Measurements from ENCODE around the gene UPK3BL2.
"Not testable (repeated sequence)": the region's sequence is repeated elsewhere in the genome, so short reads cannot be mapped to it uniquely, and the experiment has no call there.

Gene UPK3BL2, protein sequence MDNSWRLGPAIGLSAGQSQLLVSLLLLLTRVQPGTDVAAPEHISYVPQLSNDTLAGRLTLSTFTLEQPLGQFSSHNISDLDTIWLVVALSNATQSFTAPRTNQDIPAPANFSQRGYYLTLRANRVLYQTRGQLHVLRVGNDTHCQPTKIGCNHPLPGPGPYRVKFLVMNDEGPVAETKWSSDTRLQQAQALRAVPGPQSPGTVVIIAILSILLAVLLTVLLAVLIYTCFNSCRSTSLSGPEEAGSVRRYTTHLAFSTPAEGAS

DNA sequence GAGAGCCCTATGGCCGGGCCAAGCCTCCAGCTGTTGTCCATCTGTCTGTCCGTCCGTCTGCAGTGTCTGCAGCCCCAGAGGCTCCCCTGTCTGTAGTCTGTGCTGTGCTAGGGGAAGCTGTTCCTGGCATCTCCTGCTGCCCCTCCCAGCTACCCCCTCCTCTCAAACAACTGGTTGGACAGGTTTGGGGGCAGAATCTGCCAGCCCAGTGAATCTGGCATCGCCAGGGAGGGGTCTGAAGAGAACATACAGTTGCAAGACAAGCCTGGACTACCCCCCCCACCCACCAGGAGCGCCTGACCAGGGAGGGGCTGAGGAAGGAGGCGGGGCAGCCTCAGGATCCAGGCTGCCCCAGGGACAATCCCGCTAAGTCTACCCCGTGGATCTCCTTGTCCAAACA, at the start of gene UPK3BL2:
TSS of gene UPK3BL2 (minus strand) at position 101 of the 400 bp plus-strand sequence. CDS start at position 41, 60 bp downstream.
- in situ Hi-C loops (cut with MboI; ENCODE audit: low sequenced_read_pairs): not testable (repeated sequence)

DNA sequence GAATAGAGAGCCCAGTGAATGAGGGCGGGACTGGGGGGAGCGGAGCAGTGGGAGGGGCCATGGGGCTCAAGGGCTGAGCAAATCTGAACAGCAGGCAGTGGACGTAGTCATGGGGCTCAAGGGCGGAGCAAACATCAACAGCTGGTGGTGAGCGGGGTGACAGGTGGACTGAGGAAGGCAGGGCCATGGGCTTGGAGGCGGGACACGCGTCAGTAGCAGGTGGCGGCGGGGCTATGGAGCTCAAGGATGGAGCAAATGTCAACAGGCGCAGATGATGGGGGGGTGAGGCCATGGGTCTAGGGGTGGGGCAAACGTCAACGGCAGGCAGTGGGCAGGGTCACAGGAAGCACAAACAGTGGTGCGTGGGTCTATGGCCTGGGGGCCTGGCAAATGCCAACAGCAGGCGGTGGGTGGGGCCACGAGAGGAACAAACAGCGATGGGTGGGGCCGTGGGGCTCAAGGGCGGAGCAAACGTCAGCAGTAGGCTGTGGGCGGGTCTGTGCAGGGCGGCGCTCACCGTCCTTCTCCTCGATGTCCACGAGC, 49.1 kb upstream of the UPK3BL2 start:
- in situ Hi-C loops (cut with MboI; ENCODE audit: low sequenced_read_pairs): not testable (repeated sequence)

DNA sequence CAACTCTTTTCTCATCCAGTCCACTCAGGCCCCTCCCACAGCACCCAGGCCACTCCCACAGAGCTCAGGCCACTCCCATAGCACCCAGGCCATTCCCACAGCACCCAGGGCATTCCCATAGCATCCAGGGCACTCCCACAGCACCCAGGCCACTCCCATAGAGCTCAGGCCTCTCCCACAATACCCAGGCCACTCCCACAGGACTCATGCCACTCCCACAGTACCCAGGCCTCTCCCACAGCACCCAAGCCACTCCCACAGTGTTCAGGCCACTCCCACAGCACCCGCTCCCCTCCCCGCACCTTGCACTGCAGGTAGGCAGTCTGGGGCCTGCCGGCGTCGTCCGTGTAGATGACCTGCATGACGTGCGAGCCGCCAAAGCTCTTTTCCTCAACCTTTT, 46.4 kb upstream of the UPK3BL2 start:
- in situ Hi-C loops (cut with MboI; ENCODE audit: low sequenced_read_pairs): not testable (repeated sequence)

DNA sequence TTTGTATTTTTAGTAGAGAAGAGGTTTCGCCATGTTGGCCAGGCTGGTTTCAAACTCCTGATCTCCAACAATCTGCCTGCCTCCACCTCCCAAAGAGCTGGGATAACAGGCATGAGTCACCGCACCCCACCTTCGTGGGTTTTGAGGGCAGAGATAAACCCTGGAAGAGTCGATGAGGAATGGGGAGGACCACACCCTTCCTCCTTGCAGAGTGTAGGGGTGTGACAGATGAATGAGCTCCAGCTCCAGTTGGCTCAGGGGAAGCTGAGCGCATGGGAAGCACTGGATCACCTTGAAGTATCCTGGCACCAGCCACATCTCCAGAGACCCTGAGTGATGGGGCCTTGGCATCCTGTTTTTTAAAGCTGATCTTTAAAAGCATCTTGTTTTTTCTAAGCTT, 40.0 kb upstream of the UPK3BL2 start:
- in situ Hi-C loops (cut with MboI; ENCODE audit: low sequenced_read_pairs): not testable (repeated sequence)

DNA sequence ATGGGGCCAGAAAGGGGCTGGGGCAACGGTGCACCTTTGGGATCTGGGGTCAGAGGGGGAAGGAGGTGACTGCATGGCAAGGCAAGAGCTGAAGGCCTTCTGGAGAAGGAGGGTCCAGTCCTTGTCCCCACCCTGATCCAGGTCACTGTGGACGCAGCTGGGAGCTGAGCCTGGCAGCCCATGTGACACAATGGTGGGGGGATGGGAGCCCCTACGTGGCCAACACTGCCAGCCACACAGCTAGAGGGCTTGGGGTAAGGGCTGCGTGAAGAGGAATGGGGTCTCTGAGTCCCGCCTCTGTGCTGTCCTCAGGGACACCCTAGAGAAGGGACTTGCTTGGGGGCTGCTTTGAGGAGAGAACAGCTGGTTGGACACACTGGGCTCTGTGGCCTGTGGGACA, 38.2 kb upstream of the UPK3BL2 start:
- in situ Hi-C loops (cut with MboI; ENCODE audit: low sequenced_read_pairs): not testable (repeated sequence)

DNA sequence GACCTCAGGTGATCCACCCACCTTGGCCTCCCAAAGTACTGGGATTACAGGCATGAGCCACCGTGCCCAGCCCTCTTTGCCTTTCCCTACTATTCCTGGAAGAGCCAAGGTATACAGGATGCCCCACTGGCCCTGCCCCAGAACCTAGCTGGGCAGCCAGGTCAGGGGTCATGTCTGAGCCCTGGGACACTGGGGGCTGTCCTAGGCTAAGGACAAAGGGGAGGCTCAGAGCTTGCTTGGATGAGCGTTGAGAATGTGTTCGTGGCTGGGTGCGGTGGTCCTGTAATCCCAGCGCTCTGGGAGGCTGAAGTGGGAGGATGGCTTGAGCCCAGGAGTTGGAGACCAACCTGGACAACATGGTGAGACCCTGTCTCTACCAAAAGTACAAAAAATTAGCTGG, 35.0 kb upstream of the UPK3BL2 start:
- in situ Hi-C loops (cut with MboI; ENCODE audit: low sequenced_read_pairs): not testable (repeated sequence)

DNA sequence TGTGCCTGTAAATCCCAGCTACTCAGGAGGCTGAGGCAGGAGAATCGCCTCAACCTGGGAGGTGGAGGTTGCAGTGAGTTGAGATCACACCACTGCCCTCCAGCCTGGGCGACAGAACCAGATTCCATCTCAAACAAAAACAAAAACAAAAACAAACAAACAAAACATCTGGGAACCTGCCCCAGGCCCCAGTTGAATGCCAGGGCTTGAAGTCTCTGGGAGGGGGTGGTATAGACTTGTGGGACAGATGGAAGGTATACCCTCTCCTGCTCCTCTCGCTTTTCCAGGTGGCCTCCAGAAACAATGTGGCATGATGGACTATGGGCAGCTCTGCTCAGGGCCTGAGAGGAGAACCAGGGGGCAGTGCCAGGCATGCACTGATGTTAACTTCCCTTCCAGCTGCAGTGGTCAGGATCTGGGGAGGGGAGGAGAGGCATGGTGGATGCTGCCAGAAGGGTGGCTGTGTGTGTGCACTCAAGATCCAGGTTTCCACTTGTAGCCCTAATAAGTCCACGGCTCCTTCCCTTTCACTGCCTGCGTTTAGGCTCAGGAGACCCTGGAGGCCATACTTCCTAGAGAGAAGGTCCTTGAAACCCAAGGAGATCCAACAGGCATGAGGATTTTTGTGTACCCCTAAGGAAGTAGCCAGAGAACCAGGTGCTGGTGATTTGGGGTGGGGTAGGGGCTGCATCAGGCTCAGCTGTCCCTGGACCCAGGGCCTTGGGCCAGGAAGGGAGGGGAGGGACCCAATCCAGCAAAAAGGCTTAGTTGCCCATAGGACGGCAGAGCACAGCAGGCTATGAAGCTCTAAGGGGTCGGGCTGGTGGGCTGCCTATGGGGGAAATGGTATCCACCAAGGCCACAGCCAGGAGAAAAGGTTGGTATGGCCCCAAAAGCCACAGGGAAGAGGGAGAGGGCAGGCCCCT, 34.1 kb upstream of the UPK3BL2 start:
- in situ Hi-C loops (cut with MboI; ENCODE audit: low sequenced_read_pairs): not testable (repeated sequence)

DNA sequence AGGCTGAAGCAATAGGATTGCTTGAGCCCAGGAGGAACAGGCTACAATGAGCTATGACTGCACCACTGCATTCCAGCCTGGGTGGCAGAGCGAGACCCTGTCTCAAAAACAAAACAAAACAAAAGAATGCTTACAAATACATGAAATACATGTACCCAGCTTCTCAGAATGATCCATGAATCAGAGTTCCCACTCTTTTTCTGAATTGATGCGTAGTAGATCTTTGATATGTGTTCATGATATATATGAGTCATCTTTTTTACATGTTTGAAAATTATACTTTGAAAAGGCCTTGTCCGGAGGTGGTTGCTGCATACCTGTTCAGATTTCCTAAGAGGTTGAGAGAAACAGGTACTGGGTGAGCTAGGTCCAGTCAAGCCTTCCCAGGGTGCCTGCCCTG, 32.9 kb upstream of the UPK3BL2 start:
- in situ Hi-C loops (cut with MboI; ENCODE audit: low sequenced_read_pairs): not testable (repeated sequence)

DNA sequence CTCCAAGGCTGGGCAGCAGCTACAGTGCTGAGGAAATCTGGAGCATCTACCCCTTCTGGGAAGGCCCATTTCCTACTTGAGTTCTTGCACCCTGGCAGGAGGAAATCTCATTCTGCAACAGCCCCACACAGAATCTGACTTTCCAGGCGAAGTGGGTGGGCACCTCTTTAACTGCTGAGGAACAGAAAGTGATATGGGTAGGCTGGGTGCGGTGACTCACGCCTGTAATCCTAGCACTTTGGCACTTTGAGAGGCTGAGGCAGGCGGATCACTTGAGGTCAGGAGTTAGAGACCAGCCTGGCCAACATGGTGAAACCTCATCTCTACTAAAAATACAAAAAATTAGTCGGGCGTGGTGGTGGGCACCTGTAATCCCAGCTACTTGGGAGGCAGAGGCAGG, 31.1 kb upstream of the UPK3BL2 start:
- in situ Hi-C loops (cut with MboI; ENCODE audit: low sequenced_read_pairs): not testable (repeated sequence)

DNA sequence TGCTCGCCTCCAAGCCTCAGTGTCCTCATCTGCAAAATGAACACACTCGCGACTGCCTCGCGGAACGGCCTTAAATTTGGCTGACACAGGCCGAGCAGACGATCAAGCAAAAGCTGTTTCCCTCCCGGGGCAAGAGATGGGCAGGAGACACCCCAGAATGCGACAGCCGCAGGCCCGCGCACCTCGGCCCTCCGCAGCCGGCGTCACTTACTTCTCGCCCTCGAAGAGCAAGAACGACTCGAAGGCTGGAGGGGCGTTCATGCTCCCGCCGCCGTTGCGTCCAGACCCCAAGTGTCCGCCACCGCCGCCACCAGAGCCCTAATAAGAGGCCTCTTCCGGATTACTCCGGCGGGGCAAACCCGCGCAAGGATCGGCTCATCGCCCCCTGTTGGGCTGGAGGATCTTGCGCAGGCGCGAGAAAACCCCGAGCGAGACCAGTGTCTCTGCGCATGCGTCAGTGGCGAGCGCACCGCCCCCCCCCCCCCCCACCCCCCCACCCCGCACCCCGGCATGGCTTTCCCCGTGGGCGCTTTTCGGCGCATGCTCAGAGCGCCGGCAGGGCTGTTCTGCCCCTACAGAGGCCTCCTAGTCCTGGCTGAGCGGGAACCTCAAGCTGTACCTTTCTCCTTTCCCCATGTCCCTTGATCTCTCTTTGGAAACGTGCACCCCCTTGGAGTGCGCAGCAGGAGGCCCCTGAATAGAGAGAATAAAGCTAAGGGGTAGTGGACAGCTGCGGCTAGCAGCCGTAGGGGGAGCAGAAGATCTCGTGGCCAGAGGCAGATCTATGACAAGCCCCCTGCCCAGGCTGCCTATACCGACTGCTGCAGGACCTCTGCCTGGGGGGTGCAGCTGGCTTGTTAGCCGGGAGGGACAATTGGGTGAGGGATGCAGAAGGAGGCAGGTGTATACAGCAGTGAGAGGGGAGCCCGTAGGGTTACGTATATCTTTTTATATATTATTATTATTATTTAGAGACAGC, 29.1 kb upstream of the UPK3BL2 start, which contains the start of gene POLR2J3:
TSS of gene POLR2J3 (minus strand) at position 323 of the 979 bp plus-strand sequence. CDS start at position 261, 62 bp downstream.
- in situ Hi-C loops (cut with MboI; ENCODE audit: low sequenced_read_pairs): not testable (repeated sequence)

DNA sequence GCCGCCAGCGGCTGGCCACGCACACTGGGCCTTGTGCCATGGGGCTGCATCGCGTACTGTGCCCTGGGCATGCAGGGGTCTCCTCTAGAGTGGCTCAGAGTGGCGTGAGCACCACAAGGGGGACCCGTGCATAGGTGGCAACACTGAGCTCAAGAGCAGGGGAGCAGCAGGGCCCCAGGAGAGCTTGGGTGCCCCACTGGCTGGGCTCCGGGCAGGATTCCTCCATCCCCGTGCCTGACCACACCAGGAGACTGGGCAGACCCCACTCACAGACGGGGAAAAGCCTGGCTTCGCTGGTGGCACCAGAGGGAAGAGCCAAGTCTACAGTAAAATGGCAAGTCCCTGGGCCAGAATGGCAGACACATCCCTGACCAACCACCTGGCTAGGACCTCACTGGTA, 25.1 kb upstream of the UPK3BL2 start:
- in situ Hi-C loops (cut with MboI; ENCODE audit: low sequenced_read_pairs): not testable (repeated sequence)

DNA sequence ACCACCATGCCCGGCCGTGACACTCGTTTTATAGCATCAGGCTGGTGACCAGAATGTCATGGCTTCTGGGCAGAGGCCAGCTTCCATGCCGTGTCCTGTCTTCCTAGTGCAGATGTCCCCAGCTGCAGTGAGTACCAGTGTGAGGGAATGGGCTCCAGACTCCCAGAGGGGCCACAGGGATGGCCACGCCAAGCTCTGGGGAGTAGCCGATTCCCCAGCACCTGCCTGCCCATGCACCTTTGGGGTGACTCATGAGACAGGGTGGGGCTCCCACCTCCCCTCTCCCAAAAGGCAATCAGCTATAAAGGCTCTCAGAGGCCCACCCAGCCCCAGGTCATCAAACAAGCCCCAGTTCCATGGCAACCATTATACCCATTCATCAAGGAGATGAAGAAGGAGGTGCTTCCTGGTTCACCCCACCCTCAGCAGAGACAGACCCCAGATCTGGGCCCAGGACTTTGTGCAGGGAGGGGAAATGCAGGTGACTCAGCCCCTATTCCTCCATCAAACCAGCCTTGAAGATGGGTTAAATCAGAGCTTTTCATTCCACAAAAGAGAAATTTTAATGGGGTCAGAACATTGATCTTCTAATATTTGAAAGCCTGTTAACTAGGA, 7.4 kb upstream of the UPK3BL2 start, which contains the start of gene SPDYE2:
TSS of gene SPDYE2 (plus strand) at position 419 of the 615 bp plus-strand sequence. CDS start 2,030 bp downstream, outside the sequence.
- in situ Hi-C loops (cut with MboI; ENCODE audit: low sequenced_read_pairs): not testable (repeated sequence)

DNA sequence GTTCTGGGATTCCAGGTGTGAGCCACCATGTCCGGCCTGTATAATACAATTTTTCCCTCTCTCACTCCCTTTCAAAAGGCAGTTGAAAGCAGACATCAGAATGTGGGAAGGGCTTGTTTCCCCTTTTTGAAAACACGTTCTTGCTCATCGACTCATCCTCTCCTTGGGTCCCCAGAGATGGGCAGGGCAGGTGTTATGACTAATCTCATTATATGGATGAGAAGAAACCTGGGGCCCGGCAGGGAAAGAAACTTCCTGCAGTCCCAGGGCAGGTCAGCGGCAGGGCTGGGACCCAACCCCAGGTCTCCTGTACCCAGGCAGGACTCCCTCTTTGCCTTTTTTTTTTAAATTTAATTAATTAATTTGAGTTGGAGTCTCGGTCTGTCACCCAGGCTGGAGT, 2.9 kb upstream of the UPK3BL2 start:
- in situ Hi-C loops (cut with MboI; ENCODE audit: low sequenced_read_pairs): not testable (repeated sequence)

DNA sequence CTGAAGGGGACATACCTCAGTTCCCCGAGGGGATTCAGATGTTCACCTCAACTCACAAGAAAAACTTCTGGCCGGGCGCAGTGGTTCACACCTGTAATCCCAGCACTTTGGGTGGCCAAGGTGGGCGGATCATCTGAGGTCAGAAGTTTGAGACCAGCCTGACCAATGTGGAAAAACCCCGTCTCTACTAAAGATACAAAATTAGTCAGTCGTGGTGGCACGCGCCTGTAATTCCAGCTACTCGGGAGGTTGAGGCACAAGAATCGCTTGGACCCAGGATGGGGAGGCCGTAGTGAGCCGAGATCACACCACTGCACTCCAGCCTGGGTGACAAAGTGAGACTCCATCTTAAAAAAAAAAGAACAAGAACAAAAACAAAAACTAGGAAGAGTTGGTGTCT, 1.8 kb upstream of the UPK3BL2 start:
- in situ Hi-C loops (cut with MboI; ENCODE audit: low sequenced_read_pairs): not testable (repeated sequence)

DNA sequence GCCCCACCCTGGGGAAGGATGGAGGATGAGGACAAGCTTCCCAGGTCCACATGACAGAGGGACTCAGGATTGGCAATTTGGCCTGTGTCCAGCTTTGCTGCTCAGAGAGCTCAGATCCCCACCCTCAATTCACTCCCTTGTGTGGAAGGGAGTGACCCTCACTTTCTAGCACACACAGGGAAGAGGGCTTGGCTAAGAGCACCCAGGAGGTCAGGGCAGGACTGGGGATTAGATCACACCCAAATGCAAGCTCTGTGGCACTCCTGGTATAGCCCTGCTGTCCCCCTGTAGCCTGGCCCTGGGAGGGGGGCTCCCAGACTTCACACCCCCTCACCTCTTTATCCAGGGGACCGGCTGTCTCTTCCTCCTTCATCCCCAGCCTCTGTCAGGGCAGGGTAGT, 876 bp upstream of the UPK3BL2 start:
- in situ Hi-C loops (cut with MboI; ENCODE audit: low sequenced_read_pairs): not testable (repeated sequence)

DNA sequence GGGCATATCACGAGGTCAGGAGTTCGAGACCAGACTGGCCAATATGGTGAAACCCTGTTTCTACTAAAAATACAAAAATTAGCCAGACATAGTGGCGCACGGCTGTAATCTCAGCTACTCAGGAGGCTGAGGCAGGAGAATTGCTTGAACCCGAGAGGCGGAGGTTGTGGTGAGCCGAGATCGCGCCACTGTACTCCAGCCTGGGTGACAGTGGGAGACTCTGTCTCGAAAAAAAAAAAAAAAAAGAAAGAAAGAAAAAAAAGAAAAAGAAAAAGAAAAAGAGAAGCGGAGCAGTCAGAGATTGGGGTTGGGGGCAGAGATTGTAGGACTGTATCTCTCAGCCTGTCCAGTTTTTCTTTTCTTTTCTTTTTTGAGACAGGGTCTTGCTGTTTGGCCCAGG, 725 bp downstream of the UPK3BL2 start:
- in situ Hi-C loops (cut with MboI; ENCODE audit: low sequenced_read_pairs): not testable (repeated sequence)

DNA sequence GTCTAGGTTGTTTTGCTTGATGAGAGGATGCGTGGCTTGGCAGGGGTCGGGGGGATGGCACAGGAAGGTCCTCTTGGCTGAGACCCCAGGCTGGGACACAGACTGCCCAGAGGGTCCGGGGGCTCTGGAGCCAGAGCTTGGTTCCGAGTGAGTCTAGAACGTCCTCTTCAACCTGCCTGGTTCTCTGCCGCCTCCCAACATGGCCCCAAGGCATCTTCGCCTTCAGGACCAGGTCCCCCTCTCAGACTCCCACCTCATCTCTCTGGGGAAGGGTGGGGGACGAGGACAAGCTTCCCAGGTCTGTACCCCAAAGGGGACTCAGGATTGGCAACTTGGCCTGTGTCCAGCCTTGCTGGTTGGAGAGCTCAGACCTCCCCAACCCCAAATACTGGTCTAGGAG, 1.4 kb downstream of the UPK3BL2 start:
- in situ Hi-C loops (cut with MboI; ENCODE audit: low sequenced_read_pairs): not testable (repeated sequence)

DNA sequence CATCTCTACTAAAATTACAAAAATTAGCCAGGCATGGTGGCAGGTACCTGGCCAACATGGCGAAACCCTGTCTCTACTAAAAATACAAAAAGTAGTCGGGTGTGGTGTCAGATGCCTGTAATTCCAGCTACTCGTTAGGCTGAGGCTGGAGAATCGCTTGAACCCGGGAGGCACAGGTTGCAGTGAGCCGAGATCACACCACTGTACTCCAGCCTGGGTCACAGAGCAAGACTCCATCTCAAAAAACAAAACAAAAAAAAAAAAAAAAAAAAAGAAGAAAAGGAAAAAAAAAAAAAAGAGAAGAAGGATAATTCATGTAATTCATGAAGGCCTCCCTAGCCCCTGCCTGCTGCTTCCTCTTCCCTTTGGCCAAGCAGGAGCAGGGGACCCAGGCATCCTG, 2.9 kb downstream of the UPK3BL2 start:
- in situ Hi-C loops (cut with MboI; ENCODE audit: low sequenced_read_pairs): not testable (repeated sequence)

DNA sequence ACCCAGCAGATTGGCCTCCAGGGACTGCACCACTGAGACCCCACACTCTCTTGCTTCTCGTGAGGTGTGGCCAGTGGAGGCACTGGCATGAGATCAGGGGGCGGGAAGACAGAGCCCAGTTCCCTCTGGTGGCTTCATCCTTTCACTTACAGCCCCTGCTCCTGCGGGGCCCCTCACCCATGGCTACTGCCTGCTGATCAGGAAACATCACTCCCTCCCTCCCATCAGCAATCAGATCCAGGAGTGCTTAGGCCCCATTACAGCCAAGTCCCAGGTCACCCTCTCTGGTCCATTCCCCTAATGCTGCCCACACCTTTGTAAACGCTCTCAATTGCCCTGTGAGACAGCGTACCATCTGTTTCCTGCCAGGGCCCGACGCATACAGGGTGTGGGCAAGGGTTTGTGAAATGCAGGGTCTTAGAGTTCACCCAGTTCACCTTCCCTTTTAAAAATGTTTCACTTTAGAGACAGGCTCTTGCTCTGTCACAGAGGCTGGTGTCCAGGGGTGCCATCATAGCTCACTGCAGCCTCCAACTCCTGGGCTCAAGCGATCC, 8.4 kb downstream of the UPK3BL2 start:
- in situ Hi-C loops (cut with MboI; ENCODE audit: low sequenced_read_pairs): not testable (repeated sequence)
